ENCODE data around the gene LRRFIP2.
"Not testable (repeated sequence)": the region's sequence is repeated elsewhere in the genome, so short reads cannot be mapped to it uniquely, and the experiment has no call there.

Gene LRRFIP2

GRCh38 chr3:37148208-37148607 is 26.2 kb downstream of the LRRFIP2 start:
- Histone ChIP-seq H3K9me3 (no peaks in the 10 kb centered on the region), H3K4me3 (no peak overlapping the region), H3K27me3 (ENCODE audit: low read depth) (no peaks in the 10 kb centered on the region), H3K36me3 (replicated peaks) (peaks cover 9% of the 10 kb centered on the region), H3K4me1 (no peaks in the 10 kb centered on the region; the same call in 1 of the 2 replicates)
- in situ Hi-C loops (cut with MboI; ENCODE audit: low sequenced_read_pairs), result no loop called here
- DNase-seq (ENCODE audit: low spot score in 2 of 2), result no peak

GRCh38 chr3:37147666-37148065 is 26.7 kb downstream of the LRRFIP2 start:
- no peaks in the 10 kb centered on the region for H3K9me3 ChIP-seq
- no peak overlapping the region for H3K4me3 ChIP-seq
- H3K36me3 ChIP-seq (replicated peaks), result peaks cover 9% of the 10 kb centered on the region
- DNase-seq (ENCODE audit: low spot score in 2 of 2), result no peak
- H3K4me1 ChIP-seq, result no peaks in the 10 kb centered on the region; the same call in 1 of the 2 replicates
- in situ Hi-C loops (cut with MboI; ENCODE audit: low sequenced_read_pairs), result no loop called here
- no peaks in the 10 kb centered on the region for H3K27me3 ChIP-seq (ENCODE audit: low read depth)

GRCh38 chr3:37146927-37147326 is 27.5 kb downstream of the LRRFIP2 start:
- in situ Hi-C loops (cut with MboI; ENCODE audit: low sequenced_read_pairs); H3K27me3 ChIP-seq (ENCODE audit: low read depth); H3K4me3 ChIP-seq; H3K4me1 ChIP-seq; H3K36me3 ChIP-seq (replicated peaks); H3K9me3 ChIP-seq; DNase-seq (ENCODE audit: low spot score in 2 of 2): not testable (repeated sequence)

- H3K4me3 ChIP-seq, result no peak overlapping the region
- no peaks in the 10 kb centered on the region for H3K27me3 ChIP-seq (ENCODE audit: low read depth)
- peaks cover 9% of the 10 kb centered on the region for H3K36me3 ChIP-seq (replicated peaks)
- no peaks in the 10 kb centered on the region; the same call in 1 of the 2 replicates for H3K4me1 ChIP-seq
- DNase-seq (ENCODE audit: low spot score in 2 of 2), result no peak
- no peaks in the 10 kb centered on the region for H3K9me3 ChIP-seq
- in situ Hi-C loops (cut with MboI; ENCODE audit: low sequenced_read_pairs), result no loop called here
Measured at GRCh38 chr3:37145611-37146010, 28.8 kb downstream of the LRRFIP2 start.

GRCh38 chr3:37144806-37145205 is 29.6 kb downstream of the LRRFIP2 start:
- no peak for DNase-seq (ENCODE audit: low spot score in 2 of 2)
- in situ Hi-C loops (cut with MboI; ENCODE audit: low sequenced_read_pairs), result no loop called here

GRCh38 chr3:37143821-37144220 is 30.6 kb downstream of the LRRFIP2 start:
- in situ Hi-C loops (cut with MboI; ENCODE audit: low sequenced_read_pairs), result no loop called here
- DNase-seq (ENCODE audit: low spot score in 2 of 2), result no peak
- H3K27me3 ChIP-seq (ENCODE audit: low read depth), result no peaks in the 10 kb centered on the region
- no peak overlapping the region for H3K4me3 ChIP-seq
- no peaks in the 10 kb centered on the region for H3K9me3 ChIP-seq
- peaks cover 9% of the 10 kb centered on the region for H3K36me3 ChIP-seq (replicated peaks)
- no peaks in the 10 kb centered on the region; the same call in 1 of the 2 replicates for H3K4me1 ChIP-seq

More at GRCh38 chr3:37144806-37145205, 29.6 kb downstream of the LRRFIP2 start:
- no peaks in the 10 kb centered on the region for H3K9me3 ChIP-seq
- H3K27me3 ChIP-seq (ENCODE audit: low read depth), result no peaks in the 10 kb centered on the region
- peaks cover 9% of the 10 kb centered on the region for H3K36me3 ChIP-seq (replicated peaks)
- H3K4me1 ChIP-seq, result no peaks in the 10 kb centered on the region; the same call in 1 of the 2 replicates
- no peak overlapping the region for H3K4me3 ChIP-seq

- Histone ChIP-seq H3K27me3 (ENCODE audit: low read depth) (no peaks in the 10 kb centered on the region), H3K9me3 (no peaks in the 10 kb centered on the region), H3K4me1 (no peaks in the 10 kb centered on the region; the same call in 1 of the 2 replicates), H3K36me3 (replicated peaks) (peaks cover 5% of the 10 kb centered on the region), H3K4me3 (no peak overlapping the region)
- in situ Hi-C loops (cut with MboI; ENCODE audit: low sequenced_read_pairs), result no loop called here
- no peak for DNase-seq (ENCODE audit: low spot score in 2 of 2)
Measured at GRCh38 chr3:37141676-37142075, 32.7 kb downstream of the LRRFIP2 start.

GRCh38 chr3:37140899-37141541 is 33.4 kb downstream of the LRRFIP2 start:
- H3K9me3 ChIP-seq, result no peaks in the 10 kb centered on the region
- no peaks in the 10 kb centered on the region for H3K4me1 ChIP-seq
- H3K36me3 ChIP-seq (replicated peaks), result no peaks in the 10 kb centered on the region; the same call in 1 of the 2 replicates
- in situ Hi-C loops (cut with MboI; ENCODE audit: low sequenced_read_pairs), result no loop called here
- no peak for DNase-seq (ENCODE audit: low spot score in 2 of 2)
- no peak overlapping the region for H3K4me3 ChIP-seq
- H3K27me3 ChIP-seq (ENCODE audit: low read depth), result no peaks in the 10 kb centered on the region

GRCh38 chr3:37139567-37140052 is 34.8 kb downstream of the LRRFIP2 start:
- no peak for DNase-seq (ENCODE audit: low spot score in 2 of 2)

GRCh38 chr3:37138816-37139215 is 35.6 kb downstream of the LRRFIP2 start:
- in situ Hi-C loops (cut with MboI; ENCODE audit: low sequenced_read_pairs), result no loop called here
- Histone ChIP-seq H3K4me1 (no peaks in the 10 kb centered on the region), H3K27me3 (ENCODE audit: low read depth) (no peaks in the 10 kb centered on the region), H3K36me3 (replicated peaks) (no peaks in the 10 kb centered on the region; the same call in 1 of the 2 replicates), H3K9me3 (no peaks in the 10 kb centered on the region), H3K4me3 (no peak overlapping the region)
- no peak for DNase-seq (ENCODE audit: low spot score in 2 of 2)

More at GRCh38 chr3:37139567-37140052, 34.8 kb downstream of the LRRFIP2 start:
- in situ Hi-C loops (cut with MboI; ENCODE audit: low sequenced_read_pairs), result no loop called here
- no peaks in the 10 kb centered on the region for H3K9me3 ChIP-seq
- no peaks in the 10 kb centered on the region for H3K27me3 ChIP-seq (ENCODE audit: low read depth)
- no peak overlapping the region for H3K4me3 ChIP-seq
- H3K4me1 ChIP-seq, result no peaks in the 10 kb centered on the region
- H3K36me3 ChIP-seq (replicated peaks), result no peaks in the 10 kb centered on the region; the same call in 1 of the 2 replicates

- in situ Hi-C loops (cut with MboI; ENCODE audit: low sequenced_read_pairs), result no loop called here
- Histone ChIP-seq H3K4me1 (peaks cover 7% of the 10 kb centered on the region), H3K27me3 (ENCODE audit: low read depth) (no peaks in the 10 kb centered on the region), H3K4me3 (no peak overlapping the region), H3K9me3 (no peaks in the 10 kb centered on the region), H3K36me3 (replicated peaks) (no peaks in the 10 kb centered on the region)
- no peak for DNase-seq (ENCODE audit: low spot score in 2 of 2)
Measured at GRCh38 chr3:37137516-37137915, 36.9 kb downstream of the LRRFIP2 start.

GRCh38 chr3:37136067-37136466 is 38.3 kb downstream of the LRRFIP2 start:
- Histone ChIP-seq H3K4me1 (peaks cover 15% of the 10 kb centered on the region), H3K9me3 (no peaks in the 10 kb centered on the region), H3K27me3 (ENCODE audit: low read depth) (no peaks in the 10 kb centered on the region), H3K4me3 (no peak overlapping the region), H3K36me3 (replicated peaks) (no peaks in the 10 kb centered on the region)
- DNase-seq (ENCODE audit: low spot score in 2 of 2), result no peak
- in situ Hi-C loops (cut with MboI; ENCODE audit: low sequenced_read_pairs), result no loop called here

- no peak for DNase-seq (ENCODE audit: low spot score in 2 of 2)
- Histone ChIP-seq H3K4me3 (no peak overlapping the region), H3K9me3 (no peaks in the 10 kb centered on the region), H3K36me3 (replicated peaks) (no peaks in the 10 kb centered on the region), H3K4me1 (peaks cover 15% of the 10 kb centered on the region), H3K27me3 (ENCODE audit: low read depth) (no peaks in the 10 kb centered on the region)
- in situ Hi-C loops (cut with MboI; ENCODE audit: low sequenced_read_pairs), result no loop called here
Measured at GRCh38 chr3:37135561-37135960, 38.8 kb downstream of the LRRFIP2 start.

GRCh38 chr3:37132334-37132733 is 42.0 kb downstream of the LRRFIP2 start:
- Histone ChIP-seq H3K9me3 (no peaks in the 10 kb centered on the region), H3K27me3 (ENCODE audit: low read depth) (no peaks in the 10 kb centered on the region), H3K4me3 (no peak overlapping the region), H3K4me1 (peaks cover 15% of the 10 kb centered on the region), H3K36me3 (replicated peaks) (no peaks in the 10 kb centered on the region)
- in situ Hi-C loops (cut with MboI; ENCODE audit: low sequenced_read_pairs), result no loop called here
- peak in 1 of 2 experiments; percentile 47 for DNase-seq (ENCODE audit: low spot score in 2 of 2)

- Histone ChIP-seq H3K9me3 (no peaks in the 10 kb centered on the region), H3K27me3 (ENCODE audit: low read depth) (no peaks in the 10 kb centered on the region), H3K36me3 (replicated peaks) (no peaks in the 10 kb centered on the region), H3K4me3 (no peak overlapping the region), H3K4me1 (peaks cover 15% of the 10 kb centered on the region)
- in situ Hi-C loops (cut with MboI; ENCODE audit: low sequenced_read_pairs), result no loop called here
- no peak for DNase-seq (ENCODE audit: low spot score in 2 of 2)
Measured at GRCh38 chr3:37131860-37132144, 42.6 kb downstream of the LRRFIP2 start.
